Stimulated activated CD8-positive, alpha-beta memory T cell treated with anti-CD3 and anti-CD28 coated beads, Interleukin-7, amount 100 ng/mL, for 48 hours (primary cell): Measurements from ENCODE around the gene UST.
"Not testable (repeated sequence)": the region's sequence is repeated elsewhere in the genome, so short reads cannot be mapped to it uniquely, and the experiment has no call there.

Source experiments
- DNase-seq, 2 donors: peaks; one replicate each; pipeline ENCODE4 v3.0.0-alpha.2; 2020; ENCODE audit warnings: low read depth in 1 of 2; ENCODE audit errors: extremely low read depth in 1 of 2

UST gene

DNA sequence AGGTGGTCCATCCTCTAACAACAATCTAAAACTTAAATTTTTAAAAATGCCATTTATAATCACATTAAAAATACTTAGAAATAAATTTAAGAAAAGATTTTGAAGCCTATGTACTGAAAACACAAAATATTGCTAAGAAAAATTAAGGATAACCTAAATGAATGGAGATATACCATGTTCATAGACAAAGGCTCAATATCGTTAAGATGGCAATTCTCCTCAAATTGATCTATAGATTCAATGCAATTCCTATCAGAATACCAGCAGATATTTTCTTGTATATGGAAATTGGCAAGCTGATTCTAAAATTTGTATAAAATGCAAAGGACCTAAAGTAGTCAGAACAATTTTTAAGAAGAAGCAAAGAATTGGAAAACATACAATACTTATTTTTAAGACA, 19.7 kb upstream of the UST start:
- no peak for DNase-seq

GRCh38 chr6:148735989-148736388, 10.8 kb upstream of the UST start:
- DNase-seq, result no peak

- no peak for DNase-seq
Observed at GRCh38 chr6:148736774-148737412, 9.9 kb upstream of the UST start.

DNA sequence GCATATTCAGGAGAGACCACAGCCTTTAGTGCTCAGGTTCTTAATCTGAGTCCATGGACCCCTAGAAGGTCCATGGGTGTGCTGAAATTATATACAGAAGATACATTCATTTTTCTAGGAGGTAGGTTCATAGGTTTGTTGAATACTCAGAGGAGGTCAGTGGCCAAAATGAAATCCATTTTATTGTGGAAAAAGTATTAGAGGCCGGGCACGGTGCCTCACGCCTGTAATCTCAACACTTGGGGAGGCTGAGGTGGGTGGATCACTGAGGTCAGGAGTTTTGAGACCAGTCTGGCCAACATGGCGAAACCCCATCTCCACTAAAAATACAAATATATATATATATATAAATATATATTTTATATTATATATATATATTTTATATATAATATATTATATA, 9.0 kb upstream of the UST start:
- DNase-seq, result no peak

GRCh38 chr6:148738946-148739821, 7.6 kb upstream of the UST start:
- DNase-seq, result no peak

DNA sequence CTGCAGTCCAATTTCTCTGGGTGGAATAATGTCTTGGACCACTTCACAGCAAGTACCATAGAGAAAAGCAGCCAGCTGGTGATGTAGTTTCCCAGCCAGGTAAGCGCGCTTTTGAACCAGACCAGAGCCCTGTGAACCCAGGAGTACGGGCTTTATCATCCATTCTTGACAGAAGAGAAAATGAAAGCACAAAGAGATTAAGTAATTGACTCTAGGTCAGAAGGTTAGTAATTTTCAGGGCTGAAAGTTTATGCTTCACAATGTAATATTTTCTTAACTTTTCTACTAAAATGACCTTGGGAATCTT, 7.1 kb upstream of the UST start:
- DNase-seq, result no peak

- DNase-seq, result no peak
Observed at GRCh38 chr6:148743476-148743875, 3.4 kb upstream of the UST start.

- no peak for DNase-seq
Observed at GRCh38 chr6:148745926-148746325, 904 bp upstream of the UST start.

DNA sequence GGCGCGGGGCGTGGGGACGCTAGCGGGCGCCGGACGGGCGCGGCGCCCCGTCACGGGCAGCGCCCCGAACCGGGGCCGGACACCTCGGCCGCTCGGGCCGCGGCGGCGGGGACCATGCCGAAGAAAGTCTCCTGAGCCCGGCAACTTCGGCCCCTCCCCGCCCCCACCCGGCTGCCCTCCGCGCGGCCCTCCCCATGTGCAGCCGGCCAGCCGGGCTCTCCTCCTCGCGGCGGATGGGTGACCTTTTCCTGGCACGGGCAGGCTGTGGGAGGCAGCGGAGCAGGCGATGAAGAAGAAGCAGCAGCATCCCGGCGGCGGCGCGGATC, 278 bp downstream of the UST start:
- DNase-seq, result no peak

DNA sequence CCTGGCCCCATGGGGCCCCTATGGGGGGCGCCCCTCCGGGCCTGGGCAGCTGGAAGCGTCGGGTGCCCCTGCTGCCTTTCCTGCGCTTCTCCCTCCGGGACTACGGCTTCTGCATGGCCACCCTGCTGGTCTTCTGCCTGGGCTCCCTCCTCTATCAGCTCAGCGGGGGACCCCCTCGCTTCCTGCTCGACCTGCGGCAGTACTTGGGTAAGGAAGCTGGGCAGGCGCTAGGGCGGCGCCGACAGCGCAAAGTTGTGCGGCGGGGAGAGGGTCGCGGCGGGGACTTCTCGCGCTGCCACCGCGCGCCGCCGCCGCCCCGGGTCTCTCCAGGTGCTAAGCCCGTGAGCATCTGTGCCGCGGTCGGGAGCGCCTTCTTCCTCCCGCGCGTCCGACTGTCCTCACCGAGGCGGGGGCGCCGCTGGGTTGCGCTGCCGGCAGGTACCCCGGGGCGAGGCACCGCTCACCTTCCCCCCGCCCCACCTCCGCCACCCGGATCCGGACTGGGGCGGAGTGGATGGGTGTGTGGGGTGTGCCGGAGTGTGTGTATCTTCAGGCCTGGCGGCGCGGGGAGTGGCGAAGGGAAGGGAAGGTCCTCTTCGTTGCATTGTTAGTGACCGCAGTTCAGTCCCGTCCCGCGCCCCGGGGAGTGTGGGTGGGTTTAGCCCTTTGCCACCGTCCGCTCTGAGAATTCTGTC, 788 bp downstream of the UST start:
- no peak for DNase-seq

GRCh38 chr6:148749674-148750073, 2.8 kb downstream of the UST start:
- no peak for DNase-seq

DNA sequence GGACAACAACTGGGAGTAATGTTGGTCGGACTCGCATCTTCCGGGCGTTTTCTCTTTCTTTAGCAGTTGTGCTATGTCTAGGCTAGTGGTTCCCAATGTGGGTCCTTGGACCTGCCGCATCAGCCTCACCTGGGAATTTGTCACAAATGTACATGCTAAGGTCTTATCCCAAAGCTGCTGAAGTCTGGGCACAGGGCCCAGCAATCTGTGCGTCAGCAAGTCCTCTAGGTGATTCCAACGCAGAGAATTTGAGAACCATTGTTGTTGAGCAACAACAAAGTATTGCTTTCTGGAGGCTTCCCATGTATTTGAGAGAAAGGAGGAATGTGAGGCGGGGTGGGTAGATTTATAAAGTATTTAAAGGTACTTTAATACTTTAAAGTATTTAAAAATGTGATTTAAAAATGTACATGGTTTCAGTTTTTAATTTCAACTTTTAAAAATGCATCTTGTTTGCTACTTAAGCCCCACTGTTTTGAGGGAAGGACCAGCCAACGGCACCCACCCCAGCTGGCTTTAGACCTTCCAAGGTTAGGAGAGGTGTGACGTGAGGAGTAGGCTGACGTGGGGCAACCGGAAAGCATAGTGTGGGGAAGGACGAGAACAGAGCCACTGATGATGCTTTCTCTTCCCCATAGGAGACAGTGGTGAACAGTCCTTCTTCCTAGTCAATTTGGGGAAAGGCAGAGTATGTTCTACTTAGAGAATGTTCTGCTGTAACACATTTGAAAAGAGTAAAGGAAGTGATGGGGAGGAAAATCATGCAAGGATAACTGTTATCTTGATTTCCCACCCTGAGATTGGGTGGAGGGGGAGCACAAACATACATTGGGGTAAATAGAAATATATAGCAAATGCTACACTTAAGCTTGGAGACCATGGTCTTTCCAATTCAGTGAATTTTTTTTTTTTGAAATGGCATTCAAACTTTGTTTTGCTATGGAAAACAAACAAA, 4.3 kb downstream of the UST start:
- DNase-seq, result no peak

DNA sequence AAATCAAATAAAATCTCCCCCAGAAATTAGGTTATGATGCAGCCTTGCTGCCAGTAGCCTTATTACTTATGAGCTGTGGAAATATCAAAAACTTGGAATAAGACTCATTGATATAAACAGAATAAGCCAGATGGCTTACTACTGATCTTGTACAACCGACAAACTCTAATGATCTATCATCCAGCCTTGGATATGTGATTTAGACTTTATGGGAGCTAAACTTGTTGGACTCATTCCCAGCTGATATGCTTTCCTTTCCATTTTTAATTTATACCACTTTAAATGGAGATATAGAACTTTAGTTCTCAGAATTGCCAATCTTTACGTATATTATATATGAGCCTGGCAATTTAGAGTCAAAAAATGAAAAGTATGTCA, 5.0 kb downstream of the UST start:
- DNase-seq, result no peak

DNA sequence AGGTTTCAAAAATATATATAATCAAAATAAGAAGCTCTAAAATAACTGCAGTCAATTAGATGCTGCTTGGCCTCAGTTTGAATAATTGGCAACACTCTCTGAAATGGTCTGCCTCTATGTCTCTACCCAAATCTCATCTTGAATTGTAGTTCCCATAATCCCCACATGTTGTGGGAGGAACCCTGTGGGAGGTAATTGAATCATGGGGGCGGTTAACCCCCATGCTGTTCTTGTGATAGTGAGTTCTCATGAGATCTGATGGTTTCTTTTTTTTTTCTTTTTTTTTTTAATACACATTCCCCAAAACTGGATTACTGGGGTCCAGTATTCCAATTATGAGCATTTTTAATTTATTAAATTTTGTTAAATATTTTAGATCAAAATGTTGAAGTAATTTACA, 8.5 kb downstream of the UST start:
- DNase-seq, result not testable (repeated sequence)

DNA sequence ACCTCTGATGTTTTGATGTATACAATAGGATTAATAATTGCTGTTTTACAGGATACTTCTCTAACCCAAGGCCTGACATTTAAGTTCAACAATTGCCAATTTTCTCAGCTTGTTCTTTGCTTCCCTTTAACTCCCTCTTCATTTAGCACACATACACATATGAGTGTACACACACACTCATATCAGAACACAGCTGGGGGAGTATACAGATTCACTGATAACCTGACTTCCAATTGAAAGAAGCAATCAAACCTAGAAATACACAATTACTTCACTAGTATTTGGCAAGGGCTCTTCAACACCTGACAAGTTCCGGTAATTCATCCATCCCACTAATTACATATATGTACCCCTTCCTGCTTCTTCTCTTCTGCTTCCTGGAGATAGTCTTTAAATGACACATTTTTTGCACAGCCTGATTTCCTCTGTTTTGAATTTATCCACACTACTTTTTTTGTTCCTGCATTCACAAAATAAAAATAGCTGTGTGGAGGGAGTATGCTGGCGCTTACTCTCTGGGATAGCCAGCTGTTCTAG, 11.2 kb downstream of the UST start:
- DNase-seq, result no peak

DNA sequence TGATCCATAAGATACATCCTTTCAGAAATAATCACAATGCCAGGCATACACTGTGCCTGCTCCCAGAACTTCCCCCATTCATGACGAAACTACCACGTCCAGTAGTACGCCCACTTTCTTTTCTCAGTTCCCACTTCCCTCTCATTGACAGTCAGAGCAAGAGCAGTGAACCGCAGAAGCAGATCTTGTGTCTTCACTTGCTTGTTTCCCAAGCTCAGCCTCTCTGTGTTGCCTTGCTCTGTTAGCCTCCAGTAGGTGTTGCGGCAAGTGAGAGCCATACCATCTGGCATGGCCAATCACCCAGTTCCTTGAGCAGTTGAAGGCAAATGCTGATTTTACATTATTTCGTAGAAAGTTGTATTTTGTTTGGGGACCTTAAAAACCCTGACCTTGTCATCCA, 11.7 kb downstream of the UST start:
- DNase-seq, result peak in 1 of 2 donors; percentile 59

DNA sequence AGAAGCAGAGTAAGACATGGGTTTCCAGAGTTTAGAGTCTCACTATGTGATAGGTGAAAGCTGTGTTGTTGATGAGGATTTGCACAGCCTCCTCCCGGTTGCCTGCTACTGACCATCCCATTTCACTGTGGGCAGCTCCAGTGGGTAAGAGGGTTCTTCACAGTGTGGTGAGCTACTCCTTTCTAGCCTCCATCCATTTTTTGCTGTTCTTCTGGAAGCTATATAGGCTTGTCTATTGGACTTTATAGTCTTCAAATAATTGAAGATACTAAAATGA, 13.4 kb downstream of the UST start:
- no peak for DNase-seq

- peak; percentile 22 to 56 for DNase-seq
Observed at GRCh38 chr6:148760568-148761526, 14.0 kb downstream of the UST start.

- DNase-seq, result no peak
Observed at GRCh38 chr6:148761527-148762011, 14.7 kb downstream of the UST start.

DNA sequence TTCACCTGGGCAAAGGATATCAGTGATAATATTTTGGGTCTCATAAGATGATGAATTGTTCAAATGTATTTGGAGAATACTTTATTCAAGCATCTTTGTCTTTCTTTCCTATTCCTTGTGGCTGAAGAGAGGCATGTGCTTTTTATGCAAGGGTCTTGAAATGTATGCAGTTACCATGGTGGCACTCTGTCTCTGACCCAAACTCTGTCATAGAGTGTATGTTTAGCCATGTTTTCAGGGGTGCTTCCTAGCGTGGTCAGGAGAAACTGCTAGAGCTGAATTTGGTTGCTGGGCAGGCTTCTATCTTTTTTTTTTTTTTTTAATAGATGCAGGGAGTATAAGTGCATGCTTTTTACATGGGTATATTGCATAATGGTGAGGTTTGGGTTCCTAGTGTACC, 15.4 kb downstream of the UST start:
- DNase-seq, result no peak
